ENCODE data around the gene HGF. TPM values are rescaled to one million over a fixed set of nuclear protein-coding genes. Genes with fewer than 3 reads are reported as not detected.

The HGF gene
- total RNA-seq, 2 experiments from 2014 or later, result not detected

- H3K79me2 ChIP-seq (ENCODE audit: insufficient read depth, low read depth, low read length), result no peaks in the 10 kb centered on the region
- H3K4me2 ChIP-seq (ENCODE audit: low read length), result no peak overlapping the region
- H3K36me3 ChIP-seq (ENCODE audit: insufficient read depth, low read length), result no peaks in the 10 kb centered on the region
- H4K20me1 ChIP-seq (ENCODE audit: insufficient read depth, low read length), result no peaks in the 10 kb centered on the region
- DNase-seq (ENCODE audit: low spot score), result no peak
- 0 out of 2 replicates have a peak overlapping the region, but pooled peaks have one; percentile 4 for H2AFZ ChIP-seq (ENCODE audit: low read length)
- ChIA-PET POLR2A (interaction anchor here (0.5 to 1.3 kb wide), 3 partner anchors 28 to 130 kb away, joined by 3 to 4 read pairs (median 3); no protein-coding TSS in a partner anchor), CTCF (ENCODE audit: unreplicated experiment) (no interaction called here)
- H3K9me3 ChIP-seq (ENCODE audit: low read length), result no peaks in the 10 kb centered on the region
- TF ChIP-seq CTCF (conservative IDR thresholded peaks at IDR 0.05; ENCODE audit: low read length) (no peak), EZH2phosphoT487 (IDR thresholded peaks at IDR 0.05; ENCODE audit: borderline replicate concordance, low read depth, low read length) (no peak)
- no peaks in the 10 kb centered on the region for H3K9me2 ChIP-seq (ENCODE audit: insufficient read depth, low read length)
- H3K4me3 ChIP-seq (ENCODE audit: low read depth, low read length, poor library complexity, severe bottlenecking), result no peak overlapping the region
- no peak overlapping the region for H3K27ac ChIP-seq (ENCODE audit: low read depth, low read length, poor library complexity, severe bottlenecking)
- no TSS peak for BruUV-seq (replicated peaks)
- no peaks in the 10 kb centered on the region for H3K4me1 ChIP-seq (ENCODE audit: insufficient read depth, low read length, poor library complexity, severe bottlenecking)
- intact Hi-C loops (cut with micrococcal nuclease; ENCODE audit: unreplicated experiment), result no loop called here
Observed at GRCh38 chr7:81803267-81803666, 33.4 kb upstream of the HGF start.

GRCh38 chr7:81802251-81802650 lies 32.4 kb upstream of the HGF start:
- H3K36me3 ChIP-seq (ENCODE audit: insufficient read depth, low read length), result no peaks in the 10 kb centered on the region
- no peak overlapping the region for H3K4me2 ChIP-seq (ENCODE audit: low read length)
- ChIA-PET CTCF (ENCODE audit: unreplicated experiment) (no interaction called here), POLR2A (no interaction called here)
- TF ChIP-seq CTCF (conservative IDR thresholded peaks at IDR 0.05; ENCODE audit: low read length) (no peak), EZH2phosphoT487 (IDR thresholded peaks at IDR 0.05; ENCODE audit: borderline replicate concordance, low read depth, low read length) (no peak)
- H3K9me2 ChIP-seq (ENCODE audit: insufficient read depth, low read length), result no peaks in the 10 kb centered on the region
- DNase-seq (ENCODE audit: low spot score), result no peak
- H3K4me3 ChIP-seq (ENCODE audit: low read depth, low read length, poor library complexity, severe bottlenecking), result no peak overlapping the region
- no peaks in the 10 kb centered on the region for H3K9me3 ChIP-seq (ENCODE audit: low read length)
- H3K27ac ChIP-seq (ENCODE audit: low read depth, low read length, poor library complexity, severe bottlenecking), result no peak overlapping the region
- 0 out of 2 replicates have a peak overlapping the region, but pooled peaks have one; percentile 18 for H2AFZ ChIP-seq (ENCODE audit: low read length)
- H3K4me1 ChIP-seq (ENCODE audit: insufficient read depth, low read length, poor library complexity, severe bottlenecking), result no peaks in the 10 kb centered on the region
- intact Hi-C loops (cut with micrococcal nuclease; ENCODE audit: unreplicated experiment), result no loop called here
- H4K20me1 ChIP-seq (ENCODE audit: insufficient read depth, low read length), result no peaks in the 10 kb centered on the region
- no peaks in the 10 kb centered on the region for H3K79me2 ChIP-seq (ENCODE audit: insufficient read depth, low read depth, low read length)
- BruUV-seq (replicated peaks), result no TSS peak

GRCh38 chr7:81801532-81801931 lies 31.7 kb upstream of the HGF start:
- POLR2A ChIA-PET, result no interaction called here
- Histone ChIP-seq H3K4me3 (ENCODE audit: low read depth, low read length, poor library complexity, severe bottlenecking) (no peak overlapping the region), H3K27ac (ENCODE audit: low read depth, low read length, poor library complexity, severe bottlenecking) (no peak overlapping the region), H3K4me1 (ENCODE audit: insufficient read depth, low read length, poor library complexity, severe bottlenecking) (no peaks in the 10 kb centered on the region), H3K36me3 (ENCODE audit: insufficient read depth, low read length) (no peaks in the 10 kb centered on the region), H3K9me3 (ENCODE audit: low read length) (no peaks in the 10 kb centered on the region), H3K79me2 (ENCODE audit: insufficient read depth, low read depth, low read length) (no peaks in the 10 kb centered on the region), H3K4me2 (ENCODE audit: low read length) (no peak overlapping the region), H4K20me1 (ENCODE audit: insufficient read depth, low read length) (no peaks in the 10 kb centered on the region), H2AFZ (ENCODE audit: low read length) (0 out of 2 replicates have a peak overlapping the region, but pooled peaks have one; percentile 41), H3K9me2 (ENCODE audit: insufficient read depth, low read length) (no peaks in the 10 kb centered on the region)
- no TSS peak for BruUV-seq (replicated peaks)
- intact Hi-C loops (cut with micrococcal nuclease; ENCODE audit: unreplicated experiment), result no loop called here
- CTCF ChIA-PET (ENCODE audit: unreplicated experiment), result no interaction called here
- DNase-seq (ENCODE audit: low spot score), result no peak
- TF ChIP-seq EZH2phosphoT487 (IDR thresholded peaks at IDR 0.05; ENCODE audit: borderline replicate concordance, low read depth, low read length) (no peak), CTCF (conservative IDR thresholded peaks at IDR 0.05; ENCODE audit: low read length) (no peak)
